Measurements from ENCODE around the gene CHRM2. TPM values are rescaled to one million over a fixed set of nuclear protein-coding genes. Genes with fewer than 3 reads are reported as not detected.

CHRM2 gene
- total RNA-seq, 2 experiments from 2014 or later = not detected

- Histone ChIP-seq H3K79me2 (ENCODE audit: insufficient read depth, low read depth, low read length) (no peaks in the 10 kb centered on the region), H3K4me1 (ENCODE audit: insufficient read depth, low read length, poor library complexity, severe bottlenecking) (no peaks in the 10 kb centered on the region), H3K9me2 (ENCODE audit: insufficient read depth, low read length) (no peaks in the 10 kb centered on the region), H3K9me3 (ENCODE audit: low read length) (no peaks in the 10 kb centered on the region), H3K4me2 (ENCODE audit: low read length) (no peak overlapping the region), H3K36me3 (ENCODE audit: insufficient read depth, low read length) (no peaks in the 10 kb centered on the region), H3K27ac (ENCODE audit: low read depth, low read length, poor library complexity, severe bottlenecking) (no peak overlapping the region), H2AFZ (ENCODE audit: low read length) (no peak overlapping the region), H3K4me3 (ENCODE audit: low read depth, low read length, poor library complexity, severe bottlenecking) (no peak overlapping the region), H4K20me1 (ENCODE audit: insufficient read depth, low read length) (no peaks in the 10 kb centered on the region)
- no peak for DNase-seq (ENCODE audit: low spot score)
- intact Hi-C loops (cut with micrococcal nuclease; ENCODE audit: unreplicated experiment) = no loop called here
- ChIA-PET POLR2A (no interaction called here), CTCF (ENCODE audit: unreplicated experiment) (no interaction called here)
- BruUV-seq (replicated peaks) = no TSS peak
- no peak for TF ChIP-seq CTCF (conservative IDR thresholded peaks at IDR 0.05; ENCODE audit: low read length)
- TF ChIP-seq EZH2phosphoT487 (IDR thresholded peaks at IDR 0.05; ENCODE audit: borderline replicate concordance, low read depth, low read length) = no peak
Measured at GRCh38 chr7:136947347-136947746, 78.9 kb downstream of the CHRM2 start.

GRCh38 chr7:136950331-136950730 is 81.9 kb downstream of the CHRM2 start:
- no peak overlapping the region for H3K4me2 ChIP-seq (ENCODE audit: low read length)
- no peaks in the 10 kb centered on the region for H3K79me2 ChIP-seq (ENCODE audit: insufficient read depth, low read depth, low read length)
- ChIA-PET POLR2A (no interaction called here), CTCF (ENCODE audit: unreplicated experiment) (no interaction called here)
- intact Hi-C loops (cut with micrococcal nuclease; ENCODE audit: unreplicated experiment) = no loop called here
- H3K4me3 ChIP-seq (ENCODE audit: low read depth, low read length, poor library complexity, severe bottlenecking) = no peak overlapping the region
- no peaks in the 10 kb centered on the region for H3K4me1 ChIP-seq (ENCODE audit: insufficient read depth, low read length, poor library complexity, severe bottlenecking)
- no TSS peak for BruUV-seq (replicated peaks)
- no peak for DNase-seq (ENCODE audit: low spot score)
- H3K9me2 ChIP-seq (ENCODE audit: insufficient read depth, low read length) = no peaks in the 10 kb centered on the region
- no peak overlapping the region for H2AFZ ChIP-seq (ENCODE audit: low read length)
- no peaks in the 10 kb centered on the region for H3K36me3 ChIP-seq (ENCODE audit: insufficient read depth, low read length)
- H3K9me3 ChIP-seq (ENCODE audit: low read length) = no peaks in the 10 kb centered on the region; the same call in 1 of the 2 replicates
- no peak for TF ChIP-seq CTCF (conservative IDR thresholded peaks at IDR 0.05; ENCODE audit: low read length)
- TF ChIP-seq EZH2phosphoT487 (IDR thresholded peaks at IDR 0.05; ENCODE audit: borderline replicate concordance, low read depth, low read length) = no peak
- no peak overlapping the region for H3K27ac ChIP-seq (ENCODE audit: low read depth, low read length, poor library complexity, severe bottlenecking)
- H4K20me1 ChIP-seq (ENCODE audit: insufficient read depth, low read length) = no peaks in the 10 kb centered on the region

- DNase-seq (ENCODE audit: low spot score) = no peak
- no peak overlapping the region for H3K4me3 ChIP-seq (ENCODE audit: low read depth, low read length, poor library complexity, severe bottlenecking)
Measured at GRCh38 chr7:136953386-136953785, 84.9 kb downstream of the CHRM2 start.

More at GRCh38 chr7:136953386-136953785, 84.9 kb downstream of the CHRM2 start:
- ChIA-PET CTCF (ENCODE audit: unreplicated experiment) (no interaction called here), POLR2A (no interaction called here)
- intact Hi-C loops (cut with micrococcal nuclease; ENCODE audit: unreplicated experiment) = no loop called here
- Histone ChIP-seq H3K36me3 (ENCODE audit: insufficient read depth, low read length) (no peaks in the 10 kb centered on the region), H2AFZ (ENCODE audit: low read length) (no peak overlapping the region), H3K4me2 (ENCODE audit: low read length) (no peak overlapping the region), H3K4me1 (ENCODE audit: insufficient read depth, low read length, poor library complexity, severe bottlenecking) (no peaks in the 10 kb centered on the region), H3K79me2 (ENCODE audit: insufficient read depth, low read depth, low read length) (no peaks in the 10 kb centered on the region), H3K9me3 (ENCODE audit: low read length) (no peaks in the 10 kb centered on the region; the same call in 1 of the 2 replicates), H3K9me2 (ENCODE audit: insufficient read depth, low read length) (no peaks in the 10 kb centered on the region), H3K27ac (ENCODE audit: low read depth, low read length, poor library complexity, severe bottlenecking) (no peak overlapping the region), H4K20me1 (ENCODE audit: insufficient read depth, low read length) (no peaks in the 10 kb centered on the region)
- no TSS peak for BruUV-seq (replicated peaks)
- TF ChIP-seq EZH2phosphoT487 (IDR thresholded peaks at IDR 0.05; ENCODE audit: borderline replicate concordance, low read depth, low read length) (no peak), CTCF (conservative IDR thresholded peaks at IDR 0.05; ENCODE audit: low read length) (no peak)
